H1 (cell line): Measurements from ENCODE around the gene IQGAP3. TPM values are rescaled to one million over a fixed set of nuclear protein-coding genes. Genes with fewer than 3 reads are reported as not detected.

Source experiments
- CTCF ChIA-PET: fragments of 300-600 bp; sonication (Branson Sonifier 250); formaldehyde crosslinking; loops from one replicate; lab custom pipeline; 2021; ENCODE audit not compliant: partially characterized antibody; lab: Charles Lee
- POLR2A ChIA-PET: fragments of 300-600 bp; sonication (Branson Sonifier 250); formaldehyde crosslinking; loops from one replicate; lab custom pipeline; 2021; ENCODE audit warnings: inconsistent platforms; ENCODE audit not compliant: partially characterized antibody; lab: Charles Lee
- DNase-seq, 2 experiments: peaks; one replicate each; pipeline versions ENCODE4 v3.0.0 to v3.0.0-alpha.2; 2010 to 2022; ENCODE audit warnings: low spot score in 2 of 2, low read depth in 1 of 2, mixed read lengths in 1 of 2
- FAIRE-seq: peaks from 2 replicates; lab custom pipeline; 2011; peaks lifted over from hg19 to GRCh38; lab: Jason Lieb, UNC
- H2AFZ ChIP-seq: 2 replicates; pipeline ENCODE4 v1.8.1; 2012; ENCODE audit warnings: low read length, inconsistent platforms
- H2AK5ac ChIP-seq: 2 replicates; pipeline ENCODE4 v1.6.1; 2013; ENCODE audit warnings: low read depth, low read length
- H2BK120ac ChIP-seq: replicated peaks from 2 replicates; pipeline ENCODE3; 2013; ENCODE audit warnings: low read depth, low read length, inconsistent platforms
- H2BK12ac ChIP-seq: 2 replicates; pipeline ENCODE4 v1.6.1; 2013; ENCODE audit warnings: low read depth, low read length
- H2BK15ac ChIP-seq: 2 replicates; pipeline ENCODE4 v1.6.1; 2013; ENCODE audit warnings: low read length
- H2BK20ac ChIP-seq: 2 replicates; pipeline ENCODE4 v1.6.1; 2013; ENCODE audit warnings: low read length
- H2BK5ac ChIP-seq: 2 replicates; pipeline ENCODE4 v1.6.1; 2013; ENCODE audit warnings: low read depth, low read length
- H3K14ac ChIP-seq: 2 replicates; pipeline ENCODE4 v1.6.1; 2013; ENCODE audit warnings: inconsistent platforms; ENCODE audit not compliant: insufficient read length
- H3K18ac ChIP-seq: 2 replicates; pipeline ENCODE4 v1.6.1; 2013; ENCODE audit warnings: low read length; ENCODE audit errors: extremely low read depth
- H3K23ac ChIP-seq: 2 replicates; pipeline ENCODE4 v1.6.1; 2013; ENCODE audit warnings: inconsistent platforms; ENCODE audit not compliant: insufficient read length
- H3K23me2 ChIP-seq: 2 replicates; pipeline ENCODE4 v1.6.1; 2013; ENCODE audit warnings: low read depth, low read length
- H3K27ac ChIP-seq: 2 replicates; pipeline ENCODE4 v1.6.1; 2011; ENCODE audit warnings: low read depth, low read length, inconsistent platforms
- H3K27me3 ChIP-seq, 4 experiments: replicated peaks in 1 of 4; 1 replicate in 1 of 4; 2 replicates in 3 of 4; pipeline versions ENCODE4 v1.6.1 to v1.8.1; 2011 to 2013; ENCODE audit warnings: low read length in 3 of 4, mild to moderate bottlenecking in 3 of 4, inconsistent platforms in 2 of 4, mixed read lengths in 2 of 4, moderate library complexity in 1 of 4; ENCODE audit not compliant: control insufficient read depth in 3 of 4, insufficient read depth in 3 of 4; ENCODE audit errors: extremely low read depth in 1 of 4
- H3K36me3 ChIP-seq, 4 experiments: 2 replicates each; pipeline versions ENCODE4 v1.6.1 to v1.8.1; 2011 to 2013; ENCODE audit warnings: mild to moderate bottlenecking in 4 of 4, low read length in 3 of 4, moderate library complexity in 2 of 4, control low read depth in 1 of 4, inconsistent platforms in 1 of 4; ENCODE audit not compliant: insufficient read depth in 4 of 4, control insufficient read depth in 2 of 4
- H3K4ac ChIP-seq: replicated peaks from 2 replicates; pipeline ENCODE3; 2013; ENCODE audit warnings: low read length, low read depth, mixed read lengths, inconsistent platforms; ENCODE audit not compliant: insufficient read length
- H3K4me1 ChIP-seq, 4 experiments: replicated peaks in 1 of 4; 1 replicate in 1 of 4; 2 replicates in 3 of 4; pipeline versions ENCODE4 v1.6.1 to v1.8.1; 2011 to 2013; ENCODE audit warnings: low read length in 3 of 4, inconsistent platforms in 2 of 4, mixed read lengths in 1 of 4; ENCODE audit not compliant: insufficient read depth in 4 of 4, control insufficient read depth in 3 of 4
- H3K4me2 ChIP-seq, 2 experiments: 2 replicates each; pipeline versions ENCODE4 v1.6.1 to v1.8.1; 2011 to 2013; ENCODE audit warnings: low read depth in 2 of 2, low read length in 2 of 2, control low read depth in 1 of 2, inconsistent platforms in 1 of 2, mild to moderate bottlenecking in 1 of 2; ENCODE audit not compliant: insufficient read depth in 1 of 2
- H3K4me3 ChIP-seq, 4 experiments: fragments of 200-600, 300-600 bp in 1 of 4; sonication (generic), shearing (Covaris generic), sonication (Bioruptor Twin) in 1 of 4; 2 replicates each; pipeline versions ENCODE4 v1.5.1 to v1.8.1; 2011 to 2016; ENCODE audit warnings: low read length in 4 of 4, low read depth in 3 of 4, control low read depth in 2 of 4, inconsistent platforms in 2 of 4, mild to moderate bottlenecking in 2 of 4, mixed read lengths in 1 of 4, moderate library complexity in 1 of 4; ENCODE audit not compliant: insufficient read depth in 2 of 4; ENCODE audit errors: extremely low read depth in 1 of 4
- H3K56ac ChIP-seq: replicated peaks from 2 replicates; pipeline ENCODE3; 2013; ENCODE audit warnings: low read depth, mild to moderate bottlenecking, mixed read lengths, low read length, inconsistent platforms; ENCODE audit not compliant: insufficient read length
- H3K79me1 ChIP-seq: 2 replicates; pipeline ENCODE4 v1.6.1; 2013; ENCODE audit warnings: low read depth, low read length, control low read depth
- H3K79me2 ChIP-seq, 2 experiments: 2 replicates each; pipeline versions ENCODE4 v1.6.1 to v1.8.1; 2012 to 2013; ENCODE audit warnings: low read length in 2 of 2, mild to moderate bottlenecking in 2 of 2, inconsistent platforms in 1 of 2; ENCODE audit not compliant: insufficient read depth in 2 of 2, control insufficient read depth in 1 of 2
- H3K9ac ChIP-seq, 4 experiments: replicated peaks in 1 of 4; 1 replicate in 1 of 4; 2 replicates in 3 of 4; pipeline versions ENCODE4 v1.6.1 to v1.8.1; 2011 to 2013; ENCODE audit warnings: low read depth in 3 of 4, low read length in 3 of 4, control low read depth in 2 of 4, mild to moderate bottlenecking in 2 of 4, moderate library complexity in 2 of 4, inconsistent platforms in 1 of 4; ENCODE audit errors: extremely low read depth in 1 of 4
- H3K9me3 ChIP-seq, 2 experiments: 2 replicates each; pipeline versions ENCODE4 v1.6.1 to v1.8.1; 2012 to 2013; ENCODE audit warnings: mild to moderate bottlenecking in 2 of 2, moderate library complexity in 2 of 2, control low read depth in 1 of 2, inconsistent platforms in 1 of 2, low read depth in 1 of 2, low read length in 1 of 2, mixed read lengths in 1 of 2; ENCODE audit not compliant: insufficient read depth in 2 of 2
- H4K20me1 ChIP-seq, 2 experiments: replicated peaks in 1 of 2; 2 replicates each; pipeline versions ENCODE3 to v1.8.1; 2011 to 2013; ENCODE audit warnings: inconsistent platforms in 2 of 2, low read length in 2 of 2, mild to moderate bottlenecking in 1 of 2; ENCODE audit not compliant: insufficient read depth in 2 of 2, control insufficient read depth in 1 of 2
- H4K5ac ChIP-seq: 2 replicates; pipeline ENCODE4 v1.6.1; 2013; ENCODE audit warnings: low read length, low read depth, mixed read lengths, inconsistent platforms; ENCODE audit not compliant: insufficient read length
- H4K8ac ChIP-seq: 2 replicates; pipeline ENCODE4 v1.8.0; 2013; ENCODE audit warnings: mild to moderate bottlenecking, moderate library complexity, low read length, inconsistent platforms; ENCODE audit not compliant: insufficient read depth; ENCODE audit errors: extremely low read depth
- H4K91ac ChIP-seq: replicated peaks from 2 replicates; pipeline ENCODE3; 2013; ENCODE audit warnings: low read length, mixed read lengths, inconsistent platforms; ENCODE audit not compliant: insufficient read length
- BCL11A ChIP-seq, 2 experiments: IDR thresholded peaks; one replicate each; pipeline ENCODE4 v1.6.1; 2011; ENCODE audit warnings: low read depth in 2 of 2, low read length in 2 of 2, mild to moderate bottlenecking in 2 of 2
- BRCA1 ChIP-seq: IDR thresholded peaks from 2 replicates; pipeline ENCODE4 v1.6.1; 2012; ENCODE audit warnings: low read depth, low read length, improper control_type of control experiment
- CHD1 ChIP-seq: IDR thresholded peaks from 2 replicates; pipeline ENCODE4 v1.6.1; 2012; ENCODE audit warnings: low read depth, low read length, improper control_type of control experiment
- KDM1A ChIP-seq: fragments of 200-600, 300-600 bp; sonication (generic); IDR thresholded peaks from 2 replicates; pipeline ENCODE4 v1.7.1; 2016; ENCODE audit warnings: mild to moderate bottlenecking, low read length, borderline replicate concordance
- PHF8 ChIP-seq: fragments of 200-600 bp; sonication (generic); conservative IDR thresholded peaks from 2 replicates; pipeline ENCODE4 v1.7.1; 2012; ENCODE audit warnings: low read depth, mild to moderate bottlenecking, inconsistent platforms, low read length, moderate library complexity
- POLR2A ChIP-seq, 2 experiments: IDR thresholded peaks; 1 replicate in 1 of 2; 2 replicates in 1 of 2; pipeline ENCODE4 v1.6.1; 2011; ENCODE audit warnings: low read depth in 2 of 2, low read length in 2 of 2, mild to moderate bottlenecking in 2 of 2; ENCODE audit errors: control extremely low read depth in 1 of 2
- RAD21 ChIP-seq, 2 experiments: IDR thresholded peaks in 1 of 2; conservative IDR thresholded peaks in 1 of 2; 2 replicates each; pipeline ENCODE4 v1.6.1; 2011; ENCODE audit warnings: low read depth in 2 of 2, low read length in 2 of 2, improper control_type of control experiment in 1 of 2, inconsistent platforms in 1 of 2, mild to moderate bottlenecking in 1 of 2, moderate library complexity in 1 of 2
- SAP30 ChIP-seq: fragments of 300-600 bp; sonication (generic); IDR thresholded peaks from 2 replicates; pipeline ENCODE4 v1.7.1; 2012; ENCODE audit warnings: low read length, moderate library complexity, mild to moderate bottlenecking, inconsistent platforms; ENCODE audit not compliant: insufficient read depth, insufficient replicate concordance
- SIRT6 ChIP-seq: IDR thresholded peaks from one replicate; pipeline ENCODE4 v1.7.1; 2012; ENCODE audit warnings: low read length, inconsistent platforms
- TAF1 ChIP-seq: IDR thresholded peaks from 2 replicates; pipeline ENCODE4 v1.6.1; 2011; ENCODE audit warnings: mild to moderate bottlenecking, low read depth, low read length
- TAF7 ChIP-seq: optimal IDR thresholded peaks from 2 replicates; pipeline ENCODE3; 2011; ENCODE audit warnings: low read depth, mild to moderate bottlenecking, inconsistent platforms, low read length, moderate library complexity, borderline replicate concordance
- TBP ChIP-seq: IDR thresholded peaks from 2 replicates; pipeline ENCODE4 v1.6.1; 2011; ENCODE audit warnings: low read depth, low read length, improper control_type of control experiment
- WGBS, 2 experiments: shearing (Covaris generic) in 1 of 2; methylation state at CpG; one replicate each; pipeline versions ENCODE4 v1.1.6 to v1.1.7; 2013 to 2015; ENCODE audit warnings: low lambda C conversion rate in 2 of 2, mixed read lengths in 2 of 2, inconsistent platforms in 1 of 2, low coverage in 1 of 2, missing lambda C conversion rate in 1 of 2; ENCODE audit not compliant: insufficient replicate concordance in 2 of 2, insufficient coverage in 1 of 2, insufficient read length in 1 of 2; ENCODE audit errors: extremely low coverage in 1 of 2, missing lambda C conversion rate in 1 of 2; 5-methylcytosine and 5-hydroxymethylcytosine counted together
- polyA plus RNA-seq, 7 experiments: library from polyadenylated mRNA; depleted of rRNA in 3 of 7; stranded (reverse) in 5 of 7; unstranded in 2 of 7; fragments of >200 nt in 5 of 7; fragments of 200-250 nt in 2 of 7; gene quantifications; 1 replicate in 5 of 7; 2 replicates in 1 of 7; 4 replicates in 1 of 7; pipeline versions ENCODE4 v1.2.1 to v1.2.3, GENCODE V29; 2011 to 2013; ENCODE audit warnings: missing spikeins in 2 of 7, mixed read lengths in 2 of 7
- total RNA-seq: library from RNA; stranded (reverse); fragmentation: NEBNext Ultra II Directional; extraction: Animal tissue kit (Norgen Biotek cat#: 25700); gene quantifications from 2 replicates; pipeline ENCODE4 v1.2.1, GENCODE V29; 2021
- TF ChIP-seq, protein P1 (sequence below): IDR thresholded peaks from 2 replicates; pipeline ENCODE4 v1.6.1; 2012; ENCODE audit warnings: low read length, inconsistent platforms

Gene IQGAP3
- total and polyA plus RNA-seq, 2 of the 8 experiments (the other 6 are each of a cell fraction or from before 2014, with no cell fraction given), result 14.6 to 22.3 TPM

DNA sequence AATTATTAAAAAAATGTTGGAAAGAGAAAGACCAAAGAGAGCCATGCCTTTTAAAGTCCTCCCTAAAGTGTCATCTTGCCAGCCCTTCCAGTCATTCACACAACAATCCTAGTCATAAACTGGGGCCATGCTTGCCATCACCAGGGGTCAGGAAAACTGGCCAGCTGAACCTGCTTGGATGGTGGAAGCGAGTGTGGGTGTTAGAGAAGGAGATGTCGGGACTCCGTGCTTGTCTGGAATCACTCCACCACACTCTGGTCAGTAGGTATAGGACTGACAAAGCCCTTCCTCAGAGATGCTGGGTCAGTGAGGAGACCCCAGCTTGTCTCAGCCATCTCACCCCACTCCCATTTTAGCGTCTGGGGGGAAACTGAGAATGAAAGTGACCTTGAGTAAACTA lies 43.6 kb upstream of the IQGAP3 start:
- H3K4ac ChIP-seq, result no peak overlapping the region
- FAIRE-seq, result no peak
- POLR2A ChIA-PET, result no interaction called here
- H3K4me1 ChIP-seq, result no peaks in the 10 kb centered on the region; a peak in 1 of 7 replicates
- no peak overlapping the region for H3K18ac ChIP-seq
- no peak overlapping the region for H2AK5ac ChIP-seq
- H3K4me3 ChIP-seq, result no peak overlapping the region
- no peak overlapping the region for H3K4me2 ChIP-seq
- H2AFZ ChIP-seq, result no peak overlapping the region
- CTCF ChIA-PET, result interaction anchor here (1.2 to 43.0 kb wide), 7 partner anchors 7 to 68 kb away, joined by 3 to 868 read pairs (median 29); partner anchors contain the start of genes BCAN, NAXE and NES
- H3K14ac ChIP-seq, result no peak overlapping the region
- H3K27ac ChIP-seq, result no peak overlapping the region
- no peak overlapping the region for H2BK12ac ChIP-seq
- no peak overlapping the region for H2BK20ac ChIP-seq
- H2BK120ac ChIP-seq, result no peak overlapping the region
- no peak for DNase-seq
- no peak overlapping the region for H4K8ac ChIP-seq
- H4K91ac ChIP-seq, result no peak overlapping the region
- no peak overlapping the region for H3K56ac ChIP-seq
- no peaks in the 10 kb centered on the region for H3K23me2 ChIP-seq
- no peak overlapping the region for H2BK15ac ChIP-seq
- WGBS, 2 experiments, result 83% methylated on average over 4 of the region's 4 CpGs; no CpG with 5 or more reads in 1 of the 2 experiments
- no peak overlapping the region for H3K23ac ChIP-seq
- no peak overlapping the region for H2BK5ac ChIP-seq
- H4K5ac ChIP-seq, result peak overlapping the region; percentile 12
- no peaks in the 10 kb centered on the region for H3K9me3 ChIP-seq
- no peaks in the 10 kb centered on the region for H3K79me1 ChIP-seq
- no peak overlapping the region for H3K9ac ChIP-seq
- H3K36me3 ChIP-seq, result no peaks in the 10 kb centered on the region
- no peaks in the 10 kb centered on the region for H3K79me2 ChIP-seq
- H3K27me3 ChIP-seq, result peaks cover 0 to 12% (median 9%) of the 10 kb centered on the region in 4 experiments; a peak in 4 of 7 replicates
- no peaks in the 10 kb centered on the region for H4K20me1 ChIP-seq
- TF ChIP-seq SIRT6, result no peak
- TF ChIP-seq BRCA1, result no peak
- no peak for TF ChIP-seq TBP
- TF ChIP-seq POLR2A (IDR thresholded peaks at IDR 0.05; ENCODE audit: control extremely low read depth in 1 of 2, low read depth in 2 of 2, low read length in 2 of 2), result no peak
- no peak for TF ChIP-seq BCL11A (IDR thresholded peaks at IDR 0.05; ENCODE audit: low read depth in 2 of 2, low read length in 2 of 2)
- no peak for TF ChIP-seq PHF8
- TF ChIP-seq SAP30, result no peak
- no peak for TF ChIP-seq CHD1
- TF ChIP-seq TAF7, result no peak
- TF ChIP-seq TAF1, result no peak
- no peak for TF ChIP-seq KDM1A
- no peak for TF ChIP-seq RAD21 (IDR thresholded peaks at IDR 0.05 in 1 of 2, conservative IDR thresholded peaks at IDR 0.05 in 1 of 2; ENCODE audit: low read depth in 2 of 2, low read length in 2 of 2)
- TF ChIP-seq, protein P1, sequence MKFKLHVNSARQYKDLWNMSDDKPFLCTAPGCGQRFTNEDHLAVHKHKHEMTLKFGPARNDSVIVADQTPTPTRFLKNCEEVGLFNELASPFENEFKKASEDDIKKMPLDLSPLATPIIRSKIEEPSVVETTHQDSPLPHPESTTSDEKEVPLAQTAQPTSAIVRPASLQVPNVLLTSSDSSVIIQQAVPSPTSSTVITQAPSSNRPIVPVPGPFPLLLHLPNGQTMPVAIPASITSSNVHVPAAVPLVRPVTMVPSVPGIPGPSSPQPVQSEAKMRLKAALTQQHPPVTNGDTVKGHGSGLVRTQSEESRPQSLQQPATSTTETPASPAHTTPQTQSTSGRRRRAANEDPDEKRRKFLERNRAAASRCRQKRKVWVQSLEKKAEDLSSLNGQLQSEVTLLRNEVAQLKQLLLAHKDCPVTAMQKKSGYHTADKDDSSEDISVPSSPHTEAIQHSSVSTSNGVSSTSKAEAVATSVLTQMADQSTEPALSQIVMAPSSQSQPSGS, result no peak
